MV-4-11 (cell line): Measurements from ENCODE around the gene CCNG2.

Source experiments
- DNase-seq: peaks from one replicate; lab custom pipeline; 2025; lab: John Stamatoyannopoulos, UW

CCNG2 gene

DNA sequence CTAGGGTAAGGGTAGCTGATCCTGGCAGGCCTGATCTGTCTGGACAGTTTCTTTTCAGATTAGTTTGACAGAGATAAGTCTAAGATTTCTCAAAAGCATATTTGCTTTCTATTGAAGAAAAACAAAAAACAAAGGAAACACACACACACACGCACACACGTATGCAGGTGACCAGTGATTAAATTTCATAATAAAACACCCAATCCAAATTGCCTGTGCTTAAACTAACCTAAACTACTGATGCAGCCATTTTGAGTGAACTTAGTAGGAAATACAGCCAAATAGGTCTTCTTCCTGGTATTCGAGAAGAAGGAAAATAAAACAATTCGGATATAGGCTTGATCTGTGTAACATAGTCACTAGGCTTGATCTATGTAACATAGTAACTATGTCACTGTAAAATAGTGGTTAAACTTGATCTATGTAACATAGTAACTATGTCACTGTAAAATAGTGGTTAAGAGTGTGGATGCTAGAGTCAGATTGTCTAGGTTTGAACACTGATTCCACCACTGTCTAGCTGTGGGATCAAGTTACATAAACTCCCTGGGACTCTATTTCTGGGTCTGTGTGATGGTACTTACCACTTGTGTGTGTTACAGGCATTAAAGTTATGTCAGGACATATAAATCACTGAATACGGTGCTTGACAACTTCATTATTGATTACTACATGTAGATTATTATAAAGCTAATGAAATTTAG, 9.8 kb upstream of the CCNG2 start:
- no peak for DNase-seq

DNA sequence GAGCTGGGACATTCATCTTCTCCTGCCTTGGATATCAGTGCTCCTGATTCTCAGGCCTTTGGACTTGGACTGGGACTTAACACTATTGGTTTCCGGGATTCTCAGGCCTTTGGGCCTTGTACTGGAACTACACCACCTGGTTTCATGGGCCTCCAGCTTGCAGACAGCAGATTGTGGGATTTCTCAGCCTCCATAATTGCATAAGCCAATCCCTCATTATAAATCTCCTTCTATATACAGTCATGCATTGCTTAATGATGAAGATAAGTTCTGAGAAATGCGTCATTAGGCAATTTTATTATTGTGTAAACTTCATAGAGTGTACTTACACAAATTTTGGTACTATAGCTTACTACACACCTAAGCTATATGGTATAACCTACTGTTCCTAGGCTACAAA, 8.9 kb upstream of the CCNG2 start:
- peak; percentile 37 for DNase-seq

GRCh38 chr4:77149789-77150188, 7.2 kb upstream of the CCNG2 start:
- DNase-seq = no peak

DNA sequence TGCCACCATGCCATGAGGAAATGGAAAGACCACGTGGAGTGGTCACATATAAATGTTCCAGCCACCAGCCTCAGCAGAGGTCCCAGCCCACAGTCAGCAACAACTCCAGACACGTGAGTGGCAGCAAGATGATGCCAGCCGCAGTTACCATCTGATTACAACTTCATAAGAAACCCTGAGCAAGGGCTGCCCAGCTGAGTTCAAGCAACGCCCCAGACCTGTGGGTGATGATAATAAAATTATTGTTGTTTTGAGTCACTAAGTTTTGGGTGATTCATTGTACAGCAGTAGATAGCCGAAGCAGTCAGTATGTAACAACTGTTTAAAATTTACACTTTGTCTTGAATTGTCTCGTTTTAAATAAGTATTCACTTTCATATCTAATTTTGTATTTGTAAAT, 5.8 kb upstream of the CCNG2 start:
- DNase-seq = no peak

DNA sequence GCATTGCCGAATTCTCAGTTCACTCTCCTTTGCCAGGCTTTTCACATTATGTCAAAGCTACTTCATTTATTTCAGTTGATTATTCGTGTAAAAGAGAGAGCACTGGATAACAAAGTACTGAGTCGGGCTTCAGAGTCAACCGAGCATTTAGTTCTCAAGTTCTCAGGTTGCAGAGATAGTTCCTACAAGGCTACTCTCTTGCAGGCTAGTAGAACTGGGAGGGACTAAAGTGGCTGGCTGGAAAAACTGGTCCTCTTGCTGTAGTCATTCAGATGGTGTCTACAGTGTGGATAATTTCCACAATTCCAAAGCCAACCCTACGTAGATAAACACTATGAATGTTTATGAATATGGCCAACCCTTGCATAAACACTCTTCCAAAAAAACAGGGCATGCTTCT, 4.6 kb upstream of the CCNG2 start:
- no peak for DNase-seq

DNA sequence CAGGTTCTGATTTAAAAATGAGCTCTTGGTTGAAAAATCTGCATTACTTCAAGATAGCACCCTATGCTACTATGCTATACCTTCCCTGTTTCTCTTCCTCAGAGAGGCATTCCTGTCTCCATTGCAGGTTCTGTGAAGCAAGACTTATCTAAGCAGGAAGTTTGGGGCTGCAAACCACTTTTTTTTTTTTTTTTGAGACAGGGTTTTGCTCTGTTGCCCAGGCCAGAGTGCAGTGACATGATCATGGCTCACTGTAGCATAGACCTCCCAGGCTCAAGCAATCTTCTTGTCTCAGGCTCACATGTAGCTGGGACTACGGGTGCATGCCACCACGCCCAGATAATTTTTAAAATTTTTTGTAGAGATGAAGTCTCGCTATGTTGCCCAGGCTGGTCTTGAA, 4.0 kb upstream of the CCNG2 start:
- peak; percentile 61 for DNase-seq

GRCh38 chr4:77154065-77154464, 2.9 kb upstream of the CCNG2 start:
- DNase-seq = no peak

DNA sequence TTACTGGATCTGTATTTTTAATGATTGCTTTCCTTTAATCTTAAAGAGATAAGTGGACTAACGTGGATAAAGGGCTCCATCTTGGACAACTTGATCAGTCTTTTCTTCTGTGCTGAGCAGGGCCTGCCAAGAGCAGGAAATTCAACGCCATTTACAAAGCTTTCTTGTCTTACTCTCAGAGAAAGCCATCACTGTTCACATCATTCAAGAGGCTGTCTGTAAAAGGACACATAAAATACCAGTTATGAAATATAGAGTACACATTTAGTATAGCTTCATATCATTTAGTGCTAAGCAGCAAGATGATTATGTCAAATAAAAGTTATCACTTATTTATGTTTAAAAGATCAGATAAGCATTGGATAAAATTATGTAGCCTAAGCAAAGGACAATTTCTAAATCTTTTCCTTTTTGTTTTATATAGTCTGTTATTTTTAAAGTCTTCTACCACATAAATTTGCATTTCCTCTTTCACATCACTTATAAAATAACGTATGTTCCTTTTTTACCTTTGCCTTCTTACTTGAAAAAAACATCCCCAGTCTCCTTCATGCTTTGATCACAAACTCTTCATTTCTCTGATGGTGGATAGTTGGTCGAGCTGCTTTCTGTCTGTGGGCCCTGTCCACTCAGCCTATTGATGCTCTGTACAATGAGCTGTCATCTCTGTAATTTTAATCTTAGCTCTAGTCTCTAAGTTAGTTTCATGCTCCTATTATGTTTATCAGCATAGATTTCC, 2.1 kb upstream of the CCNG2 start:
- DNase-seq = peak; percentile 20

DNA sequence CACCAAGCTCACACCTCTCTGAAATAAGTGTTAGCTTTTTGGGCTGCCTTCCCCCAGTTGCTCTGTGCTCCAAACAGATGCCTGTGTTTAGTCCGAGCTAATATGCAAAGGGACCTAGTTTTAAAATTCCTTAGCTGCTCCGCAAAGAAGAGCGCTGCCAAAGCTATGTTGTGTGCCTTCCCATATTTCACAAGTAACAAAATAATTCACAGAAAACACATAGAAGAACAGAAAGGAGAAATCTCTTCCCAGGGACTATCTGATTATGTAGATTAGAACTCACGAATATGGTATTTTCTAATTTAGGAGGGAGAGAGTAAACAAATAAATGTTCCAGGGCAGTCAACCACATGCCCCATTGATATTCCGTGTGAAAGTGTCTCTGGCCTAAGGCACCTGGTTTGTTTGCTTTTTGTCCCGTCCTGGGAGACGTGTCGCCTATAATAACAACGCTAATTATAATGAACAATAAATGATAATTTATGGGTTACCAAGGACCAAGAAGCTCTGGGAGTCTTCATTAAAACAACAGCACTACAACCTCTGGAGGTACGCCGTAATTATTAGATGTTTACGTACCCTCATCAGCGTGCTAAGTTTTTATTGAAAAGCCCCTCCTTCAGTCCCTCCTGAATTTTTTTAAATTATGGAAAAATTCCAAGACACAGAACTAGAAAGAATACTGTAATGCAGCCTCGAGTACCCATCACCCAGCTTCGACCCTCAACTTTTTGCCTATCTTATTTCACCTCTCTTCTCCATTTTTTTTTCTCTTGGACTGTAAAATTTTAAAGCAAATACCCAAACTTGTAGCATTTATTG, 1.2 kb upstream of the CCNG2 start:
- DNase-seq = no peak

- DNase-seq = peak; percentile 99
These were observed 485 bp upstream of the CCNG2 start for GRCh38 chr4:77156533-77156911.

GRCh38 chr4:77157859-77158486, 966 bp downstream of the CCNG2 start:
- DNase-seq = peak; percentile 72

DNA sequence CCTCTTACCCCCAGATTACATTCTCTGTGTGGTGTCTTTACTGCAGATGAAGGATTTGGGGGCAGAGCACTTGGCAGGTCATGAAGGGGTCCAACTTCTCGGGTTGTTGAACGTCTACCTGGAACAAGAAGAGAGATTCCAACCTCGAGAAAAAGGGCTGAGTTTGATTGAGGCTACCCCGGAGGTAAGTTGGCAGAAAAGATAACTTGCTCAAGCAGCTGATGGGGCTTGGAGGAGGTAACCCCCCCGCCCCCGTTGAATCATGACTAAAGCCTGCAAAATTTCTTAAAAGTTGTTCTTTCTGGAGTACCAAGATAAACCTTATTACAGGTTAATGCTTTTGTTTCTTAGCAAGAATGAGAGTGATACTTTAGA, 1.5 kb downstream of the CCNG2 start:
- DNase-seq = no peak

DNA sequence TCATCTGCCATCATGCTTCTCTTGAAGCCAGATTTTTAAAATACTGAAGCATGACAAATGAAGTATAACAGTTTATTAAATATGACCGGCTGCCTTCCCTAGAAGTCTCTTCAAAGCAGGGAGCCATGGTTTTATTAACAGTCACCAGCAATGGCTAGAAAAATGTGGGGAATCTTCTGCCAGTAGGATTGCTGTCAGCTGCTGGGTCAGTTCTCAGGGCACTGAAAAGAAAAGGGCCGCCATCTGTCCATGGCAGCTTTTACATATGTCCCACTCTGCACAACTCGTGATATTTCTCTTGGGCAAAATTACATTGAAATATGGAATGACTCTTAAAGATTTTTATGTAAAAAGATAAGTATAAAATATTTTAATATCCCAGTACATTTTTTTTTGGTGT, 2.8 kb downstream of the CCNG2 start:
- DNase-seq = no peak

GRCh38 chr4:77163641-77164040, 6.6 kb downstream of the CCNG2 start:
- no peak for DNase-seq

- DNase-seq = no peak
These were observed 10.2 kb downstream of the CCNG2 start for GRCh38 chr4:77167173-77167572.

GRCh38 chr4:77167866-77168265, 10.9 kb downstream of the CCNG2 start:
- DNase-seq = no peak

- no peak for DNase-seq
These were observed 12.5 kb downstream of the CCNG2 start for GRCh38 chr4:77169481-77169880.

GRCh38 chr4:77170926-77171325, 13.9 kb downstream of the CCNG2 start:
- no peak for DNase-seq

DNA sequence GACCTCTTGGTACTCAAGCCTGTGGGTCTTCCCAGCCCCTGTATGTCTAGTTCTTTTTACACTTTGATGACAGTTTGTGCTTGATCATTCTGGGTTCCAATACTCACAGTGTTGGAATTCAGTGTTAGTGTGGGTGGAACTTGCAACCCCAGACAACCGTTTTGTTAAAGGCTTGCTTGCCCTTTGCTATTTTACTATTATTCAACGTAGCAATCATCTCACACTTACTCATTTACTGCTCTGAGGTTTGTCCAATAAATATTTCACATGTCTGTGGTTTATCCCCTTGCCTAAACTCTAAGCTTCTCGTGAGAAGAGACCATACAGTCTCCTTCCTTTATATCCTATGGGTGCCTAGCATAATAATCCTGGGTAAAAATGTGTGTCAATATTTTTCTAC, 15.3 kb downstream of the CCNG2 start:
- peak; percentile 19 for DNase-seq

- DNase-seq = no peak
These were observed 17.4 kb downstream of the CCNG2 start for GRCh38 chr4:77174426-77174825.

- no peak for DNase-seq
These were observed 18.2 kb downstream of the CCNG2 start for GRCh38 chr4:77175201-77175611.

- DNase-seq = no peak
These were observed 19.6 kb downstream of the CCNG2 start for GRCh38 chr4:77176640-77177039.

DNA sequence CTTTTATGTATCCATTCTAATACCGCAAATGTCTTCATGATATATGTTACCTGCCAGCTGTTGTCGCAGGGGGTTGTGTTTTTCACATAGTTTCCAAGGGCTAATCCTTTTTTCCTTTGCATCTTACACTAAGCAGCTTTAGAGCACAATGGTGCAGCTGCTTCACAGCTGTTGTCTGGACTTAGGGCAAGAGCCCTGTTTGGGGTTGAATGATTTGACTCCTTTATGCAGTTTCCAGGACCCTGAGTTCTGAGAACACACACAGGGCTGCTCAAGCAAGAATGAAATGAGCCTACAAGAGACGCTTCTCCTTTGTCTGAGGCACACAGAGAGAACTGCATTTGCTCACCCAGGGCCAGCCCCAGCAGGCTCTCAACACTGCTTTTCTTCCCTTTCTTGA, 20.2 kb downstream of the CCNG2 start:
- DNase-seq = no peak
